HepG2 (cell line): ENCODE measurements around the gene GPR55. TPM values are rescaled to one million over a fixed set of nuclear protein-coding genes. Genes with fewer than 3 reads are reported as not detected.

ENCODE experiments used
- ATAC-seq: fragments of 200-7000 bp; cut with Tn5 transposase; 3 replicates; pipeline ENCODE4 v1.9.1; 2020; ENCODE audit warnings: mild to moderate bottlenecking, moderate library complexity
- BruUV-seq: library from RNA; stranded (reverse); fragments of 400-500 nt; replicated peaks from 2 replicates; lab custom pipeline; 2021; lab: Mats Ljungman, UMichigan
- CTCF ChIA-PET: fragments of 300-600 bp; formaldehyde crosslinking; extraction: SDS; loops from one replicate; lab custom pipeline; 2021; ENCODE audit warnings: low total read pairs, inconsistent platforms, low intra/inter-chr PET ratio; lab: Yijun Ruan, JAX
- POLR2A ChIA-PET: fragments of 350-600 bp; sonication (Branson Sonifier 250); formaldehyde crosslinking; loops from one replicate; lab custom pipeline; 2020; ENCODE audit warnings: antibody characterized with exemption, inconsistent platforms; lab: Yijun Ruan, JAX
- DNase-seq: peaks from one replicate; pipeline ENCODE4 v3.0.0-alpha.2; 2015; ENCODE audit warnings: low spot score
- FAIRE-seq: peaks from 3 replicates; lab custom pipeline; 2011; peaks lifted over from hg19 to GRCh38; lab: Jason Lieb, UNC
- H2AFZ ChIP-seq: one replicate; pipeline ENCODE4 v1.6.1; 2011; ENCODE audit warnings: low read length, inconsistent platforms
- H3K27ac ChIP-seq: fragments of 300-600 bp; 3 replicates; pipeline ENCODE4 v1.8.0; 2011; ENCODE audit warnings: mixed run types, mild to moderate bottlenecking, mixed read lengths, low read length, inconsistent platforms; ENCODE audit not compliant: insufficient read depth; ENCODE audit errors: extremely low read length
- H3K27me3 ChIP-seq, 2 experiments: fragments of 200-600 bp in 1 of 2; 2 replicates in 1 of 2; 3 replicates in 1 of 2; pipeline versions ENCODE4 v1.6.0 to v1.8.0; 2011; ENCODE audit warnings: low read length in 2 of 2, mild to moderate bottlenecking in 2 of 2, moderate library complexity in 2 of 2, inconsistent platforms in 1 of 2; ENCODE audit not compliant: insufficient read depth in 2 of 2, control insufficient read depth in 1 of 2
- H3K36me3 ChIP-seq, 2 experiments: fragments of 200-600 bp in 1 of 2; replicated peaks in 1 of 2; 2 replicates in 1 of 2; 3 replicates in 1 of 2; pipeline versions ENCODE4 v1.5.1 to v1.8.0; 2011; ENCODE audit warnings: low read length in 2 of 2, inconsistent platforms in 1 of 2; ENCODE audit not compliant: insufficient read depth in 2 of 2, control insufficient read depth in 1 of 2
- H3K4me1 ChIP-seq: 2 replicates; pipeline ENCODE4 v1.5.1; 2012; ENCODE audit warnings: low read length, inconsistent platforms; ENCODE audit not compliant: insufficient read depth
- H3K4me2 ChIP-seq: 2 replicates; pipeline ENCODE4 v1.6.0; 2011; ENCODE audit warnings: low read depth, low read length, inconsistent platforms
- H3K4me3 ChIP-seq, 3 experiments: fragments of 200-600 bp in 1 of 3; sonication (generic), shearing (Covaris generic) in 1 of 3; replicated peaks in 1 of 3; 2 replicates each; pipeline ENCODE4 v1.5.1; 2011 to 2016; ENCODE audit warnings: low read length in 3 of 3, inconsistent platforms in 2 of 3, low read depth in 2 of 3, mild to moderate bottlenecking in 2 of 3, control low read depth in 1 of 3, mixed read lengths in 1 of 3; ENCODE audit not compliant: insufficient read depth in 1 of 3
- H3K79me2 ChIP-seq: one replicate; pipeline ENCODE4 v1.6.1; 2011; ENCODE audit warnings: low read length, inconsistent platforms; ENCODE audit not compliant: insufficient read depth
- H3K9ac ChIP-seq: 2 replicates; pipeline ENCODE4 v1.6.0; 2011; ENCODE audit warnings: mild to moderate bottlenecking, low read depth, low read length, inconsistent platforms; ENCODE audit not compliant: insufficient read depth
- H3K9me3 ChIP-seq: 2 replicates; pipeline ENCODE4 v1.5.1; 2012; ENCODE audit warnings: mild to moderate bottlenecking, low read length
- H4K20me1 ChIP-seq: 2 replicates; pipeline ENCODE4 v1.6.0; 2011; ENCODE audit warnings: inconsistent platforms, mild to moderate bottlenecking, low read length, moderate library complexity; ENCODE audit not compliant: insufficient read depth
- FOXA1 ChIP-seq, 2 experiments: fragments of 450-650 bp in 1 of 2; sonication (generic) in 1 of 2; formaldehyde crosslinking in 1 of 2; IDR thresholded peaks; 2 replicates each; pipeline versions ENCODE4 v1.4.0 to v1.6.1; 2016 to 2020; ENCODE audit warnings: missing genetic modification reagents in 1 of 2
- WGBS: methylation state at CpG from one replicate; pipeline ENCODE4 v1.1.6; 2017; ENCODE audit warnings: low lambda C conversion rate; 5-methylcytosine and 5-hydroxymethylcytosine counted together
- in situ Hi-C: cut with HindIII; loops from 2 replicates; pipeline ENCODE4 v1.10.0; 2017; ENCODE audit warnings: low pct_unique_long_range_greater_than_20kb; ENCODE audit not compliant: extremely low pct_ligation_motif_present
- intact Hi-C: fragments of 100-400 bp; cut with micrococcal nuclease; formaldehyde crosslinking; loops from one replicate; pipeline ENCODE4 v1.10.0; 2022; ENCODE audit not compliant: unreplicated experiment
- polyA plus RNA-seq, 8 experiments: library from polyadenylated mRNA; depleted of rRNA in 3 of 8; stranded (reverse) in 7 of 8; unstranded in 1 of 8; fragments of >200 nt; fragmentation: Illumina TruSeq in 4 of 8; extraction: Trizol in 4 of 8; gene quantifications; 2 replicates each; pipeline versions ENCODE4 v1.2.1 to v1.2.3, GENCODE V29; 2011 to 2016; ENCODE audit warnings: low read depth in 4 of 8, missing spikeins in 1 of 8, mixed read lengths in 1 of 8; ENCODE audit not compliant: insufficient read depth in 1 of 8
- total RNA-seq, 5 experiments: library from RNA; depleted of rRNA; stranded (reverse); fragments of >200 nt; fragmentation: Illumina TruSeq; extraction: Trizol; gene quantifications; 2 replicates each; pipeline ENCODE4 v1.2.3, GENCODE V29; 2016; ENCODE audit warnings: low read depth in 1 of 5

GPR55 gene
- total and polyA plus RNA-seq, 2 of the 13 experiments (the other 11 are each of a cell fraction or from before 2014, with no cell fraction given) = not detected

DNA sequence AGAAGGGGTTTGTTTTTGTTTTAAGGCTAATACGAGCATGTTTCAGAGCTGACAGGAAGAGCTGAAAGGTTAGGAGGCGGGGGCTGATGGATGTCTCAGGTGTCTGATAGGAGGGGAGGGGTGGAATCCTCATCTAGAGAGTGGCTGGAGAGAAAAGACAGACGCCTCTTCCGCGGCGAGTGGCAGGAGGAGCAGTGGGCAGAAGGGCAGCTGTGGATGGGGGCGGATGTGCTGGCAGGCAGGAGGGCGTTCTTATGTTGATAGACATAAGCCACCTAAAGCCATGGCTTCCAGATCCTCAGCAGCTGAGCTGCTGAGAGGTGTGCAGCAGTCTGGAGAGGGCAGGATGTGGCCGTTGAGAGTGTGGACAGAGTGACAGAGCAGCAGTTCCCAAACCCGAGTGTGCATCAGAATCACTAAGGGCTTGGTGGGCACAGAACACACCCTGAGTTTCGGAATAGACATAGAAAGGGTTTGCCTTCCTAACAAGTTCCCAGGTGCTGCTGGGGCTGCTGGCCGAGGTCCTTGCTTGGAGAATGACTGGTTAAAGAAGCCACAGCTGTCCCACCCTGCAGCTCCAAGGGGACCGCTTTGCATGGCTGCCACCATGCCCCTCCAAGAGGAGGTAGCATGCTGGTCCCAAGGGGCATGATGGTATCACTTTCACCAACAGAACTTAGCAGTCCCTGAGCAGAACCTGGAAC lies 63.3 kb downstream of the GPR55 start:
- in situ Hi-C loops = no loop called here
- DNase-seq = no peak
- H3K36me3 ChIP-seq = no peaks in the 10 kb centered on the region
- no peak for FAIRE-seq
- H4K20me1 ChIP-seq = peaks cover 2% of the 10 kb centered on the region; the same call in 1 of the 2 replicates
- no peaks in the 10 kb centered on the region for H3K79me2 ChIP-seq
- H3K9ac ChIP-seq = no peak overlapping the region
- no peak for TF ChIP-seq FOXA1 (IDR thresholded peaks at IDR 0.05)
- TF ChIP-seq FOXA1 (CRISPR knock-in tag; IDR thresholded peaks at IDR 0.05) = no peak
- H3K27me3 ChIP-seq = peaks cover 0 to 24% of the 10 kb centered on the region in 2 experiments; a peak in 2 of 5 replicates
- BruUV-seq = no TSS peak
- no peak overlapping the region; a peak in 1 of 6 replicates for H3K4me3 ChIP-seq
- no peak overlapping the region for H2AFZ ChIP-seq
- intact Hi-C loops = loop anchor here (10.0 kb wide), 1 partner anchor 193 kb away; the partner anchor contains the start of gene PSMD1
- ChIA-PET CTCF (no interaction called here), POLR2A (no interaction called here)
- H3K4me1 ChIP-seq = peaks cover 20% of the 10 kb centered on the region
- H3K4me2 ChIP-seq = peak overlapping the region; percentile 20; the same call in 1 of the 2 replicates
- H3K9me3 ChIP-seq = no peaks in the 10 kb centered on the region
- no peak overlapping the region for H3K27ac ChIP-seq
- no peak for ATAC-seq
- WGBS = 17% methylated on average over 13 of the region's 13 CpGs

Other genes starting within 250 kb of the GPR55 start
- gene CAB39, start 212.4 kb downstream of the GPR55 start, total RNA-seq (2016; rRNA removed; fragmentation: Illumina TruSeq; extraction: Trizol) = 45.3 and 59.5 TPM in 2 replicates
- gene CAB39, start 212.4 kb downstream of the GPR55 start, polyA plus RNA-seq (2011; rRNA removed) = 18.8 and 19.3 TPM in 2 replicates
- 40.7 and 70.5 TPM in 2 replicates for gene ITM2C, start 60.3 kb downstream of the GPR55 start, total RNA-seq (2016; rRNA removed; fragmentation: Illumina TruSeq; extraction: Trizol)
- gene ITM2C, start 60.3 kb downstream of the GPR55 start, polyA plus RNA-seq (2011; rRNA removed) = 270 and 321 TPM in 2 replicates
- gene SPATA3, start 70.9 kb upstream of the GPR55 start, total RNA-seq (2016; rRNA removed; fragmentation: Illumina TruSeq; extraction: Trizol) = not detected in 2 replicates
- gene SPATA3, start 70.9 kb upstream of the GPR55 start, polyA plus RNA-seq (2011; rRNA removed) = not detected in 2 replicates
- gene C2orf72, start 112.3 kb upstream of the GPR55 start, total RNA-seq (2016; rRNA removed; fragmentation: Illumina TruSeq; extraction: Trizol) = 147 and 152 TPM in 2 replicates
- 203 and 242 TPM in 2 replicates for gene C2orf72, start 112.3 kb upstream of the GPR55 start, polyA plus RNA-seq (2011; rRNA removed)
- gene PSMD1, start 131.6 kb upstream of the GPR55 start, total RNA-seq (2016; rRNA removed; fragmentation: Illumina TruSeq; extraction: Trizol) = 191 and 287 TPM in 2 replicates
- gene PSMD1, start 131.6 kb upstream of the GPR55 start, polyA plus RNA-seq (2011; rRNA removed) = 109 and 136 TPM in 2 replicates
- gene HTR2B, start 199.8 kb upstream of the GPR55 start, total RNA-seq (2016; rRNA removed; fragmentation: Illumina TruSeq; extraction: Trizol) = not detected in 2 replicates
- gene HTR2B, start 199.8 kb upstream of the GPR55 start, polyA plus RNA-seq (2011; rRNA removed) = 0.03 and 0.08 TPM in 2 replicates